NCI-H1930 (cell line): ENCODE measurements around the gene PSMD13.
A peak's percentile ranks its signal among the peaks of the same experiment; 100 is the strongest.
"Not testable (repeated sequence)": the region's sequence is repeated elsewhere in the genome, so short reads cannot be mapped to it uniquely, and the experiment has no call there.

Experiments used
- DNase-seq, 2 experiments: peaks; one replicate each; lab custom pipeline; 2025; lab: John Stamatoyannopoulos, UW

The PSMD13 gene

GRCh38 chr11:217704-218103, 19.1 kb upstream of the PSMD13 start:
- no peak for DNase-seq

GRCh38 chr11:218815-219593, 17.8 kb upstream of the PSMD13 start:
- DNase-seq, result no peak

- not testable (repeated sequence) for DNase-seq
These were observed 16.0 kb upstream of the PSMD13 start for GRCh38 chr11:220641-221215.

DNA sequence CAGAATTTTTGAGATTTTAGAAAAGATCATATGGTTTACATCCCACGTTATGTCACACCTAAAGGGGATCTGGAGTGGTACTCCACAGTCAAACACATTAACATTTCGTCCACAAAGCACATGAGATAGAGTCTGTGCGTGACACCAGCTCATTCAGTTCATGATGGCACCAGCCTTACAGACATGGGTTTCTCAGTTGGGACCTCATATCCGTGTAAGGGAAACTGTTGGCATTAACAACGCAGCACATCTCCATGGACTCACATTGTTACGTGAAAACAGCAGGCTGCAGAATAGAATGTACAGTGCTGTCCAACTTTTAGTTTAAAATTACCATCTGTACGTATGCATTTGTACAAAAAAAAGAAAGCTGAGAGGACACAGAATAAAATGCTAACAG, 15.2 kb upstream of the PSMD13 start:
- DNase-seq, result no peak

GRCh38 chr11:221998-222789, 14.6 kb upstream of the PSMD13 start:
- no peak for DNase-seq

DNA sequence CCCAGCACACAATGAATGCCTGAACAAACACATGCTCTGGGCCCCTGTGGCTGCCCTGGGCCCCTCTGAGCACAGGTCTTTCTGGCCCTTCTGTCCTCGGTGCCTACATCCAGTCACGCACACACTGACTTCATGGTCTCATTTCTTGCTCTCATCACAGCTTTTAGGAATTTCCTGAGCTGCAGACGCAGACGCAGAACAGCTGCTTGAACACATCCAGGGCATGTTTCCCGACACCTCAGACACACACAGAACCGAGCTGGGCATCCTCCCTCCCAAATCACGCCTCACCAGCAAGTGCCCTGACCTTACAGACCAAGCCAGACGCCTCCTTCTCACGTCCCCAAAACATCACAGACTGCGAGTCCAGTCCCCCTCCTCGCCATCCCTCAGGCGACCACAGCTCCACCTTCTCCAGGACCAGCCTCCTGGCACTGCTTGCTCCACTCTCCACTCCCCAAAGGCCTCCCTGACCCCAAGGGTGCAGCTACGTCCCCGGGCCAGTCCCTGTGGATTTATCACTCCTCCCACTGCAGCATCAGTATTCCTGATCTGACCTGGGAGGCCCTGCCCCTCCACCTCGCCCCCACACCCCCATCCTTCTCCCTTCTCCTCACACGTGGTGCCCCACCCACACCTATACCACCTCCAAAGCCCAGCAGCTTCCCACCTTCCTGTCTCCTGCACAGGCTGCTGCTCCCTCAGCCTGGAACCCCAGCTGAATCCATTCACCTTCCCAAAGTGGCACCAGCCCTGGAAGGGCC, 13.6 kb upstream of the PSMD13 start:
- DNase-seq, result no peak

- DNase-seq, result no peak
These were observed 12.9 kb upstream of the PSMD13 start for GRCh38 chr11:223884-224283.

- no peak for DNase-seq
These were observed 12.4 kb upstream of the PSMD13 start for GRCh38 chr11:224424-224823.

DNA sequence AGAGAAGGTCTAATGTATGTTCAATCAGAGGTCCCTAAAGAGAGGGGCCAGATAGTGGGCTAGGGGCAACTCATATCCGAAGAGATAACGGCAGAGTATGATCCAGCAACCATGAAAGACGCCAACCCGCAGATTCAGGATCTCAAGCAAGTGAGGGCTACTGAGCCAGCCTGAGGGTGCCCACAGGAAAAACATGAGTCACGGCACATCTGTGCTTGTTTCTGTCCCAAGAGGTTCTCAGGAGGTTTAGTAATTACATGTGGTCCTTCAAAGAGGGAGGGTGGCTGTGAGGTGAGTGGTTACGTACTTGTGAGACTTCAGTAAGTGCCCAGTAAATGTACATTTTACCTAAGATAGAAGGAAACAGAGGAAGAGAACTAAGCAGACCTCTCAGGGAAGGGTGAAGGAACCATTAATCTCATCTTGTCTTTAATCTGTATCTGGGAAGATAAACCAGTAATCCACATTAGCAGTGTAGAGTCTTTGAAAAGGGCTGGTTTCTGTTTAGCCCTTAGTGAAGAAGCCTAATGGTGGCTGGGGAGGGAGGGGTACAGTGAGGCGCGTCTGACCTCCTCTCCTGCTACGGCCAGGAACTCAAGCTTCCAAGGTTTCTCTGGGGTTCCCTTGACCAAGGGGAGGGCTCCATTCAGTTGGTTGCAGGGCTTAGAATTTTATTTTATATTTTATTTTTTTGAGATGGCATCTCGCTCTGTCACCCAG, 10.9 kb upstream of the PSMD13 start:
- DNase-seq, result no peak

DNA sequence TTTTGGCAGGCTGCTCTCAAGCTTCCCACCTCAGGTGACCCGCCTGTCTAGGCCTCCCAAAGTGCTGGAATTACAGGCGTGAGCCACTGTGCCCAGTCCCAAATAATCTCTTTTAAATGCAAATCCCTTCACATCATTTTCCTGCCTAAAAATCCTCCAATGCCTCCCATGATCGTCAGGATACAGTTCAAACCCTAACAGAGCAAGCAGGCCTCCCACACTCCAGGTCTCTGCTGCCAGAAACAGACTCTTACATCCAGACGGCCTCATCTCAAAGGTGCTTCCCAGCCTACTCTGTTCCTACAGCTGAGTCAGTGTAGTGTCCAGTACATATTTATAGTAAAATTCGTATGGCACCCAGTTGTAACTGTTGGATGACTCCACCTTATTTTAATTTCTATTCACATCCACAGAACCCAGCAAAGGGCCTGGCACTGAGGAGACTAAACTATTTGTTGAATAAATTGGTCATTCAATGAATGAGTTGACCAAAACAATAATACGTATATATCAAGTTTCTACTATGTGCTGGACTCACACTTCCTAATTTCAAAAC, 8.9 kb upstream of the PSMD13 start:
- DNase-seq, result no peak

DNA sequence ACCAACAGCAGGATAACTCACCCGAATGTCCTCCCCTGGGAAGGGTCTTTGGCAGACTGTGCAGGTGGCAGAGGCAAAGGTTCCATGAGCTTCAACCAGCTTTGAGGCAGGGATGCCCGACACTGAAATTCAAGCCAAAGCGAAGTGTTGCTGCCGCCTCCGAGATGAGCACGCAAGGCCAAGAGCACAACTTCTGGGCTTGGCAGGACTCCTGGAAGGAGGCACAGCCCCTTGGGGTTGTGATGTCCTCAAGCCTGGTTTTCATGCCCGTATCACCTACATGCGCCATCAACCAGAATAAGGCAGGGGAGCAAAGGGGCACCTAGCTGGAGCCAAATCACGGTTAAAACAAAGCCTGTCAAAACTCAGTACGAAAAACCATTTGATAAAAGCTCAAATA, 6.3 kb upstream of the PSMD13 start:
- DNase-seq, result no peak

- no peak for DNase-seq
These were observed 3.8 kb upstream of the PSMD13 start for GRCh38 chr11:232783-233565.

DNA sequence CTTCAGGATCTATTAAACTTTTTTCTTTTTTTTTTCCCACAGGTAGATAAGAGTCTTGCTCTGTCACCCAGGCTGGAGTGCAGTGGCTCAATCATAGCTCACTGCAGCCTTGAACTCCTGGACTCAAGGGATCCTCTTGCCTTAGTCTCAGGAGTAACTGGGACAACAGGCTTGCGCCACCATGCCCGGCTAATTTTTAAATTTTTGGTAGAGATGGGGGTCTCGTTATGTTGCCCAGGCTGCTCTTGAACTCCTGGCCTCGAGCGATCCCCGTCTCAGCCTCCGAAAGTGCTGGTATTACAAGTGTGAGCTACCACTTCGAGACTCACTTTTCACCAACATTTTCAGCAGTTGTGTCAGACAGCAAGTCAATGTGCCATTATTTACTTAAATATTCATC, 1.6 kb upstream of the PSMD13 start:
- no peak for DNase-seq

DNA sequence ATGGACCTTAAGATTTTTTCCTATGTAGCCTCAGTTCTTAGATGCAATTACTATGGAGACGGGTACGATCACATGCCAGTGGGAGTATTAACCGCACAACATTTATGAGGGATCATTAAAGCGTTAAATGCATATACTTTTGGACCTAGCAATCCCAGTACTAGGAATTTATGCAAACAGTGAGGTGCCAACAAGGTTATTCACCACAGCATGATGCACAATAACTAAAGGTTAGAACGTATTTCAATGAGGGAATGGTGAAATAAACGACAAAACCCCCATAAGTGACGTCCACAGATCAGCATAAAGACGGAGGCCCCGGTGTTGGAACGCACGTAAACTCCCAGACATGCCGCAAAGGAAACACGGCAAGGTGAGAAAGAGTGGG, 1.2 kb upstream of the PSMD13 start:
- DNase-seq, result no peak

GRCh38 chr11:235997-236773, 591 bp upstream of the PSMD13 start, which contains the start of gene SIRT3:
Gene SIRT3, minus strand, starts transcription at chr11:236342. Its CDS starts 14 bp downstream, at chr11:236328.
- peak; percentile 81 to 82 for DNase-seq

DNA sequence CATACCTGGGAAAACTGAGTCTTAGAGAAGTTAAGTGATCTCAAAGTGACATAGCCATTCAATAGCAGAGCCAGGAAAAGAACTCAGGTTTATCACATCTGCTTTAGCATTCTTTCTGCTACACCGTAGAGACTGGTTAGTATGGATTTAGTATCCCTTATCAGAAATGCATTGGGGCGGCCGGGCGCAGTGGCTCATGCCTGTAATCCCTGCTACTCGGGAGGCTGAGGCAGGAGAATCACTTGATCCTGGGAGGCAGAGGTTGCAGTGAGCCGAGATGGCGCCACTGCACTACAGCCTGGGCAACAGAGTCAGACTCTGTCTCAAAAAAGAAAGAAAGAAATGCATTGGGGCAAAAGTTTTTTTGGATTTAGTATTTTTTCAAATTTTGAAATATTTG, 1.6 kb downstream of the PSMD13 start:
- not testable (repeated sequence) for DNase-seq

DNA sequence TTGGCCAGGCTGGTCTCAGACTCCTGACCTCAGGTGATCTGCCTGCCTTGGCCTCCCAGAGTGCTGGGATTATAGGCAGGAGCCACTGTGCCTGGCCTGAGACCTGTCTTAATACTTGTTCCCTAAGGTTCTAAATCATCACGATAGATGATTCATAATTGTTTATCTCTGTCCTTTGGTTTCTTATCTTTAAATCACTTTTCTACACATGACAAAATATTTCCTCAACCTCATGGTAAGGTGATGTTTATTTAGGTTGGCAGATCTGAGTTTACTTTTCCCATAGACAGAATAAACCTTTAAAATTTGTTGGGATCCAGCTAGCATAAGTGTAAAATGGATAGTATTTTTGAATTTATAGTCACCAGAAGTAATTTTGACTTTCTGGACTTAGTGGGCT, 3.5 kb downstream of the PSMD13 start:
- no peak for DNase-seq

- DNase-seq, result no peak
These were observed 4.9 kb downstream of the PSMD13 start for GRCh38 chr11:241634-242033.

DNA sequence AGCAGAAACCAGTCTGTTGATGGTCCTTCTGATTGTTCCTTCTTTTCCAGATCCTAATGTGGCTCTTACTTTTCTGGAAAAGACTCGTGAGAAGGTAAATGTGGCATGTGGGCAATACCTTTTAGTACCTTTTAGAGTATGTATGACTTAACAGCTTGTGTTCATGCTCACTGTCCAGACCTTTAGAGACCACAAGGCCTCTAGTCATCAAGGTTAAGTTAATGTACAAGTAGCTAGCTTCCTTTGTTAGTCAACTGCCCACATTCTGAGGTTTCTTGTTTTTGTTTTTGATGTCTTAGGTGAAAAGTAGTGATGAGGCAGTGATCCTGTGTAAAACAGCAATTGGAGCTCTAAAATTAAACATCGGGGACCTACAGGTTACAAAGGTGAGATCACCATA, 7.6 kb downstream of the PSMD13 start:
- no peak for DNase-seq

- DNase-seq, result no peak
These were observed 12.3 kb downstream of the PSMD13 start for GRCh38 chr11:249062-249461.
